Stimulated activated CD8-positive, alpha-beta memory T cell treated with anti-CD3 and anti-CD28 coated beads, Interleukin-2, amount 100 ng/mL, for 48 hours (primary cell): Measurements from ENCODE around the gene CTIF.

ENCODE experiments used
- DNase-seq, 2 donors: peaks; one replicate each; pipeline ENCODE4 v3.0.0-alpha.2; 2020; ENCODE audit warnings: low read depth in 2 of 2

Gene CTIF

GRCh38 chr18:48776156-48776555 lies 237.3 kb downstream of the CTIF start:
- DNase-seq = no peak

DNA sequence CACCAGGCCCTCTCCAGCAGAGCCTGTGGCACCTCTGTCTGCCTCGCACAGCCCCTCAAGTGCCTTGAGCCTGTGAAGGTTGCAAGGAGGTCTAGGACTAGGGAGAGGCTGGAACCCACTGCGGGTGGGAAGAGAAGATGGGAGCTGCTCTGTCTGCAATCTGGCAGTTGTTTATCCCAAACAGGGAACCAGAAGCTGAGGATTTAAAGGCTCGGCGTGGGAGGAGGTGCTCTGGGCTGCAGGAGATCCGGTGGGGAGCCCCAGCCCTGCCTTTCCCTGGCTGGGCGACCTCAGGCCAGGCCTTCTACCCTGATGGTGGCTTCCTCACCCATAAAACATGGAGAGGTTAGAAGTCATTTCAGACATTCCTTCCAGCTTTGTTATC lies 237.8 kb downstream of the CTIF start:
- no peak for DNase-seq

- DNase-seq = peak; percentile 45 to 62
These were observed 238.4 kb downstream of the CTIF start for GRCh38 chr18:48777026-48777743.

DNA sequence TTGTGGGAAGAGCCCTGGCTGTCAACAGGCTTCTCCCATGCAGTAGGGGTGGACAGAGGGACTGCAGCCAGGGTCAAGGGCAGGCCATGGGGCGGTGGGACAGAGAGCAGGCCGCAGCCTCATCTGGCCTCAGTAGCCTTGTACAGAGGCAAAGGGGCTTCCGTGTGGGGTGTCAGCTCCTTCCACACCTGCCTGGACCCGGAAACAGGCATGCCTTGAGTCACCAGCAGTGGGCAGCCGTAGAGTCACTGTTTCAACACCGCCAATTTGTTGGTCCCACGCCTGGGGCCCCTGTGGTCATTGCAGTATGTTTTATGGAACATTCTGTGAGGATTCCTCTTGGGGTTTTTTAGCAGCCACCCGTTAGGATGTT lies 238.9 kb downstream of the CTIF start:
- DNase-seq = no peak

DNA sequence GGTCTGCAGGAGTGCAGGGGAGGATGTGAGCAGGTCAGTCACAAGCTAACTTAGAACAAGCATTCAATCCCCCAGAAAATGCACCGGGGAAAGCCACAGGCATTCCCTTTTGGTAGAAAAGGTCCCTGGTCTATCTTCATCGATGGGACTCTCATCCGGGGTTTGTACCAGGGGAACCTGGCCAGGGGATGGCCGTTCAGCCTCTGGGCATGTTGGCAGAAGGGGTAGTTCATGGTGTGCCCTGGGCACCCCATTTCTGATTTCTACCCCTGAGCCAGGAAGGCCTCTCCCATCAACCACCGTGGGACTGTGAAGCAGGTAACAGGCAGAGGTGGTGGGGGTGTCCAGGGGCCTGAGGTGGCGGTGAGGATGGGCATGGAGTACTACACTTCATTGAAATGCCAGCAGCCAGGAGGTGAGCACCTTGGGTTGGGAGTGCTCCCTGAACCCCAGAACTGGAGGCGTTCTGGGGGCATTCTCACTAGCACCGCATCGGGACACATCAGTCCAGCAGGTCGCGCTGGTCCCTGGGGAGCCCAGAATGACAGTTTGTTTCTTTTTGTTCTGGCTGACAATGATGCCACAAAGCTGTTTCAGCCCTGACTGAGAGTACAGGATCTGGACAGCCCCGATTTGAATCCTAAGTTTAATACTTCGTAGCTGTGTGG lies 239.6 kb downstream of the CTIF start:
- DNase-seq = no peak

GRCh38 chr18:48779462-48779861 lies 240.6 kb downstream of the CTIF start:
- no peak for DNase-seq

- no peak for DNase-seq
These were observed 241.5 kb downstream of the CTIF start for GRCh38 chr18:48780201-48780912.

DNA sequence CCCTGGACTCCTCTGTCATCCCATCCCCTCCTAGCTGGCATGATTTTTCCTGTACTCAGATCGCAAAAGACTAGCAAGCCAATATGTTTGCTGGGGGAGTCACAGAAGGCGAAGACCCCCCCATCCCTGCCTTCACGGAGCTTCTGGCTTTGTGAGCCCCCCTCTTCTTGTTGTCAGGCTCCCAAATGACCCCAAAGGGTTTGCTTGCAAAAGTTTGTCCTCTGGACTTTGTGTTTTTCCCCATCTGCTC lies 242.0 kb downstream of the CTIF start:
- no peak for DNase-seq

GRCh38 chr18:48781163-48781987 lies 242.5 kb downstream of the CTIF start:
- no peak for DNase-seq

DNA sequence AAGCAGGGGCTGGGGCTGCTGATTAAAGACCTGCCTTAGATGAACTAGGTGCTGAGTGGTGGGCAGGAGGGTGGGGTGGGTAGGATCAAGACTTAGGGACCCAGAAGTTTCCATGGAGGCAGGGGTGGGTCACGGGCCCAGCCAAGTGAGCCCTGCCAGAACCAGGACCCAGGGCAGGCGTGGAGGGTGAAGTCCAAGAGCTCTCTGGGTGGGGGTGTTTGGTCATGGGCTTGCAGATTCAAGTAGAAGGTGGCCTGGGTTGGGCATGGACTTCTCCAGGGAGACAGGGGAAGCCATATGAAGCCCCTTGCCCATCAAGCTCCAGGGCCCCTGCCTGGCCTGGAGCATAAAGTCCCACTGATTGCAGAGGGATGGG lies 243.1 kb downstream of the CTIF start:
- no peak for DNase-seq

- DNase-seq = no peak
These were observed 243.6 kb downstream of the CTIF start for GRCh38 chr18:48782381-48782861.

- no peak for DNase-seq
These were observed 245.0 kb downstream of the CTIF start for GRCh38 chr18:48783616-48784520.

DNA sequence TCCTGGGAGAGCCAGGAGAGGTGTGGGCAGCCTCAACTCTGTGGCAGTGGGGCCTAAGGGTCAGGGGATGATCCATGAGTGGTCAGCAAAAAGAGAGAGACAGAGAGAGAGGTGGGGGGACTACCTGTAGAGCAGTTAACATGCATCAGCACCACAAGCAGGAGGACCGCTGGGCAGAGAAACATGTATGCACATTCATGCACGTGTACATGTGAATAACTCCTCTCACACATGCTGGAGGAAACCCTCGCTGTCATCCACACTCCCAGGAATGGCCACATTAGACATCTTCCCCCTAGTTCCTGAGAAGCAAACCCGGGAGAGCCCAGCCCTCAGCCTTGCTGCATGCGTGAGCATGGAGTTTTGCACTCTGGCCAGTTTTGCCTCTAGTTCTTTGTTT lies 245.8 kb downstream of the CTIF start:
- no peak for DNase-seq

DNA sequence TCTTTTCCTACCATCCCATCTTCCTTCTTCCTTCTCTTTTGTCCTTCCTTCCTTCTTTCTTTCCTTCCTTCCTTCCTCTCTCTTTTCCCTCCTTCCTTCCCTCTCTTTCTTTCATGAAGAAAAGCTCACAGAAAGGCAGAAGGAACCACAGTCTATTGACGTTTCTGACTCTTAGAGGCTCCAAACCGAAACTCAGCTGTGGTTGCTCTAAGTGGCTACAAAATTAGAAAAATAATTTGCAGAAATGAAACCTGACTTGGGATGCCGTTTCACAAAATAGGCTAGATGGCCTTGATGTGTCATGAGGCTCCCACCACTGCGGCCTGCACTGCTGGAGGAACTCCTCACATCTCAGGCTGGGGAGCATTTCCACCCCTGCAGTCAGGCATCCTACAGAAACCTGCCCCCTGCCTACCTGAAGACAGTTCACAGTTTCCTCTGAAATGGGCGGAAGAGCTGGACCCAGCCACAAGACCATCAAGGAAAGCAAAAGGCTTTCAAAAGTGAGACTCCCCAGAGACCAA lies 246.3 kb downstream of the CTIF start:
- DNase-seq = no peak

DNA sequence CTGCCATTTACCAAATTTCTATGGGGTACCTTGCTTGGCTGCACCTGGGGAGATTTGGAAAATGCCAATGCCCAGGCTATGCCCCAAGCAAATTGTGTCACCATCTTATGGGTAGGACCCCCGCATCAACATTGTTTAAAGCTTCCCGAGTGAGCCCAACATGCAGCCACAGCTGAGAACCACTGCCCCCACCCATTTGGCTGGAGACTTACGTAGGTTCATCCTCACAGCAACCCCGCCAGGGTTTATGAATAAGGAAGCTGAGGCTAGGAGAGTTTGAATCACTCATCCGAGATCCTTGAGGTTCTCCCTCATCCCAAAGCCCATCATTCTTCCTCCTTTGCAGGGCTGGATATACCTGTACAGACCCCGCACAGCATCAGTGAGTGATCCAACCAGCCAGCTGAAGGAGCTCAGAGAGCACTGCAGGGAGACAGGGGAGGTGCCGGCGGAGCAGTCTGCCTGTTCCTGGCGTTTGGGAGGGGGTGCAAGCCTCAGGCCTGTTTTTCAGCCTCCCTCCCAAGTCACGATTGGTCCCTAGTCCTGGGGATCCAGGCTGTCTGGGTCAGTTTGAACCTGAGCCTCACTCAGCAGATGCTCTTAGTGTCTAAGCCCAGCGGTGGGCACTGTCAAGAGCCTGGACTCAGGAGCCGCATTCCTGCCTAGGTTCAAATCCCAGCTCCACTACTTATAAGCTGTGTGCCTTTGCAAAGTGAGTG lies 247.1 kb downstream of the CTIF start:
- no peak for DNase-seq

GRCh38 chr18:48786455-48787202 lies 247.8 kb downstream of the CTIF start:
- DNase-seq = no peak

GRCh38 chr18:48787203-48788151 lies 248.6 kb downstream of the CTIF start:
- no peak for DNase-seq

- no peak for DNase-seq
These were observed 249.5 kb downstream of the CTIF start for GRCh38 chr18:48788373-48788772.
